HEK293 (cell line): ENCODE measurements around the gene DNAJB1.

Experiments
- CTCF ChIA-PET: fragments of 350-600 bp; formaldehyde crosslinking; extraction: SDS; loops from one replicate; lab custom pipeline; 2021; ENCODE audit warnings: antibody characterized with exemption; lab: Yijun Ruan, JAX
- POLR2A ChIA-PET: fragments of 300-600 bp; formaldehyde crosslinking; extraction: SDS; loops from one replicate; lab custom pipeline; 2020; ENCODE audit warnings: antibody characterized with exemption, inconsistent platforms; lab: Yijun Ruan, JAX
- H3K27ac ChIP-seq: fragments of 200-500 bp; sonication (Bioruptor generic); 2 replicates; pipeline ENCODE4 v1.5.1; 2014; ENCODE audit warnings: low read depth, low read length, control low read depth, inconsistent platforms; ENCODE audit errors: extremely low read depth
- H3K36me3 ChIP-seq, 2 experiments: fragments of 200-500 bp in 1 of 2; sonication (Bioruptor generic) in 1 of 2; 1 replicate in 1 of 2; 2 replicates in 1 of 2; pipeline ENCODE4 v1.5.1; 2014 to 2017; ENCODE audit warnings: inconsistent platforms in 2 of 2, low read length in 2 of 2; ENCODE audit not compliant: control insufficient read depth in 2 of 2, insufficient read depth in 1 of 2
- H3K4me1 ChIP-seq: fragments of 200-500 bp; sonication (Bioruptor generic); 2 replicates; pipeline ENCODE4 v1.5.1; 2014; ENCODE audit warnings: mild to moderate bottlenecking, low read length, inconsistent platforms; ENCODE audit not compliant: control insufficient read depth, insufficient read depth
- H3K4me3 ChIP-seq: 2 replicates; pipeline ENCODE4 v1.5.1; 2011; ENCODE audit warnings: low read depth, mild to moderate bottlenecking, control low read depth, low read length, moderate library complexity
- H3K9me3 ChIP-seq: fragments of 200-500 bp; sonication (Bioruptor generic); 2 replicates; pipeline ENCODE4 v1.5.1; 2014; ENCODE audit warnings: low read depth, low read length, inconsistent platforms; ENCODE audit not compliant: control insufficient read depth, insufficient read depth
- CTCF ChIP-seq: fragments of 450-650 bp; formaldehyde crosslinking; IDR thresholded peaks from 2 replicates; pipeline ENCODE4 v1.5.1; 2016; ENCODE audit warnings: missing biosample characterization, missing genetic modification characterization
- EGR2 ChIP-seq: fragments of 450-650 bp; formaldehyde crosslinking; IDR thresholded peaks from 2 replicates; pipeline ENCODE4 v1.5.1; 2016; ENCODE audit warnings: low read depth, missing biosample characterization, missing genetic modification characterization
- FEZF1 ChIP-seq: fragments of 450-650 bp; formaldehyde crosslinking; IDR thresholded peaks from 2 replicates; pipeline ENCODE4 v1.5.1; 2016; ENCODE audit warnings: missing biosample characterization, missing genetic modification characterization
- GLIS2 ChIP-seq: fragments of 450-650 bp; formaldehyde crosslinking; IDR thresholded peaks from 2 replicates; pipeline ENCODE4 v1.5.1; 2016; ENCODE audit warnings: missing biosample characterization, missing genetic modification characterization
- KLF8 ChIP-seq: fragments of 450-650 bp; formaldehyde crosslinking; IDR thresholded peaks from 2 replicates; pipeline ENCODE4 v1.5.1; 2016; ENCODE audit warnings: missing biosample characterization, missing genetic modification characterization
- OSR2 ChIP-seq: fragments of 450-650 bp; formaldehyde crosslinking; IDR thresholded peaks from 2 replicates; pipeline ENCODE4 v1.5.1; 2016; ENCODE audit warnings: missing biosample characterization, missing genetic modification characterization
- PATZ1 ChIP-seq: fragments of 450-650 bp; formaldehyde crosslinking; IDR thresholded peaks from 2 replicates; pipeline ENCODE4 v1.5.1; 2016; ENCODE audit warnings: missing biosample characterization, missing genetic modification characterization
- SCRT1 ChIP-seq: fragments of 450-650 bp; formaldehyde crosslinking; IDR thresholded peaks from 2 replicates; pipeline ENCODE4 v1.5.1; 2016; ENCODE audit warnings: missing biosample characterization, missing genetic modification characterization, borderline replicate concordance
- SP2 ChIP-seq: fragments of 450-650 bp; formaldehyde crosslinking; IDR thresholded peaks from 2 replicates; pipeline ENCODE4 v1.5.1; 2016; ENCODE audit warnings: missing biosample characterization, missing genetic modification characterization
- TSHZ1 ChIP-seq: fragments of 450-650 bp; formaldehyde crosslinking; IDR thresholded peaks from 2 replicates; pipeline ENCODE4 v1.5.1; 2016; ENCODE audit warnings: missing biosample characterization, missing genetic modification characterization, borderline replicate concordance
- ZBTB10 ChIP-seq: fragments of 450-650 bp; formaldehyde crosslinking; IDR thresholded peaks from 2 replicates; pipeline ENCODE4 v1.5.1; 2016; ENCODE audit warnings: missing biosample characterization, missing genetic modification characterization
- ZBTB20 ChIP-seq: fragments of 450-650 bp; formaldehyde crosslinking; IDR thresholded peaks from 2 replicates; pipeline ENCODE4 v1.5.1; 2016; ENCODE audit warnings: missing biosample characterization, missing genetic modification characterization
- ZNF112 ChIP-seq: fragments of 450-650 bp; formaldehyde crosslinking; IDR thresholded peaks from 2 replicates; pipeline ENCODE4 v1.5.0; 2017; ENCODE audit warnings: missing biosample characterization, missing genetic modification characterization
- ZNF2 ChIP-seq: fragments of 450-650 bp; formaldehyde crosslinking; IDR thresholded peaks from 2 replicates; pipeline ENCODE4 v1.5.1; 2016; ENCODE audit warnings: missing biosample characterization, missing genetic modification characterization
- ZNF214 ChIP-seq: fragments of 450-650 bp; formaldehyde crosslinking; IDR thresholded peaks from 2 replicates; pipeline ENCODE4 v1.5.1; 2017; ENCODE audit warnings: missing biosample characterization, mild to moderate bottlenecking, missing genetic modification characterization, borderline replicate concordance
- ZNF23 ChIP-seq: fragments of 450-650 bp; formaldehyde crosslinking; IDR thresholded peaks from 2 replicates; pipeline ENCODE4 v1.5.1; 2016; ENCODE audit warnings: missing biosample characterization, missing genetic modification characterization, borderline replicate concordance
- ZNF423 ChIP-seq: fragments of 450-650 bp; formaldehyde crosslinking; IDR thresholded peaks from 2 replicates; pipeline ENCODE4 v1.5.1; 2016; ENCODE audit warnings: missing biosample characterization, missing genetic modification characterization
- ZNF548 ChIP-seq: fragments of 450-650 bp; formaldehyde crosslinking; IDR thresholded peaks from 2 replicates; pipeline ENCODE4 v1.5.1; 2016; ENCODE audit warnings: missing biosample characterization, missing genetic modification characterization
- ZNF571 ChIP-seq: fragments of 450-650 bp; formaldehyde crosslinking; IDR thresholded peaks from 2 replicates; pipeline ENCODE4 v1.5.0; 2017; ENCODE audit warnings: missing biosample characterization, missing genetic modification characterization
- ZNF747 ChIP-seq: fragments of 450-650 bp; formaldehyde crosslinking; IDR thresholded peaks from 2 replicates; pipeline ENCODE4 v1.5.1; 2016; ENCODE audit warnings: missing biosample characterization, missing genetic modification characterization
- ZNF76 ChIP-seq: fragments of 450-650 bp; formaldehyde crosslinking; IDR thresholded peaks from 2 replicates; pipeline ENCODE4; 2016; ENCODE audit warnings: low read depth, missing biosample characterization, missing genetic modification characterization, borderline replicate concordance
- ZXDB ChIP-seq: fragments of 450-650 bp; formaldehyde crosslinking; IDR thresholded peaks from 2 replicates; pipeline ENCODE4 v1.5.1; 2016; ENCODE audit warnings: missing biosample characterization, missing genetic modification characterization
- TF ChIP-seq, protein P1 (sequence below): fragments of 450-650 bp; formaldehyde crosslinking; IDR thresholded peaks from 2 replicates; pipeline ENCODE4 v1.5.1; 2017; ENCODE audit warnings: missing biosample characterization, mild to moderate bottlenecking, missing genetic modification characterization, moderate library complexity

The DNAJB1 gene

GRCh38 chr19:14472202-14472938 is 45.8 kb downstream of the DNAJB1 start (continued):
- TF ChIP-seq ZBTB10 (peak; percentile 34; the same call in 1 of the 2 replicates), ZNF112 (tag by site-specific recombination) (no peak), SP2 (tag by site-specific recombination) (no peak), FEZF1 (tag by site-specific recombination) (no peak), ZNF423 (tag by site-specific recombination) (peak; percentile 75), ZNF2 (tag by site-specific recombination) (peak; percentile 70; the same call in 1 of the 2 replicates), OSR2 (tag by site-specific recombination) (no peak), ZNF76 (no peak), ZBTB20 (tag by site-specific recombination) (no peak), SCRT1 (no peak), GLIS2 (tag by site-specific recombination) (peak; percentile 84), ZNF23 (no peak), ZXDB (tag by site-specific recombination) (0 out of 2 replicates have a peak, but pooled peaks have one; percentile 15), EGR2 (tag by site-specific recombination) (0 out of 2 replicates have a peak, but pooled peaks have one; percentile 53), ZNF571 (no peak)
- TF ChIP-seq, all 188 proteins: peak for 15

GRCh38 chr19:14471436-14472187 is 46.6 kb downstream of the DNAJB1 start:
- Histone ChIP-seq H3K4me3 (no peak overlapping the region), H3K27ac (no peak overlapping the region), H3K9me3 (no peaks in the 10 kb centered on the region), H3K4me1 (no peaks in the 10 kb centered on the region; the same call in 1 of the 2 replicates), H3K36me3 (peaks cover 3 to 39% of the 10 kb centered on the region in 2 experiments; a peak in 2 of 3 replicates)
- ChIA-PET CTCF (interaction anchor here (0.6 to 2.0 kb wide), 13 partner anchors 9 to 335 kb away, joined by 3 to 12 read pairs (median 4); partner anchors contain the start of genes ASF1B and GIPC1), POLR2A (interaction anchor here (0.6 to 2.3 kb wide), 3 partner anchors 335 to 520 kb away, joined by 3 to 8 read pairs (median 6); partner anchors contain the start of genes ASF1B and C19orf67)
- no peak for TF ChIP-seq TSHZ1 (tag by site-specific recombination)
- TF ChIP-seq EGR2 (tag by site-specific recombination): peak; percentile 82
- peak; percentile 71 for TF ChIP-seq PATZ1 (tag by site-specific recombination)
- no peak for TF ChIP-seq ZNF548 (tag by site-specific recombination)
- TF ChIP-seq, protein P1, sequence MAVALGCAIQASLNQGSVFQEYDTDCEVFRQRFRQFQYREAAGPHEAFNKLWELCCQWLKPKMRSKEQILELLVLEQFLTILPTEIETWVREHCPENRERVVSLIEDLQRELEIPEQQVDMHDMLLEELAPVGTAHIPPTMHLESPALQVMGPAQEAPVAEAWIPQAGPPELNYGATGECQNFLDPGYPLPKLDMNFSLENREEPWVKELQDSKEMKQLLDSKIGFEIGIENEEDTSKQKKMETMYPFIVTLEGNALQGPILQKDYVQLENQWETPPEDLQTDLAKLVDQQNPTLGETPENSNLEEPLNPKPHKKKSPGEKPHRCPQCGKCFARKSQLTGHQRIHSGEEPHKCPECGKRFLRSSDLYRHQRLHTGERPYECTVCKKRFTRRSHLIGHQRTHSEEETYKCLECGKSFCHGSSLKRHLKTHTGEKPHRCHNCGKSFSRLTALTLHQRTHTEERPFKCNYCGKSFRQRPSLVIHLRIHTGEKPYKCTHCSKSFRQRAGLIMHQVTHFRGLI (tag by site-specific recombination): no peak
- no peak for TF ChIP-seq ZNF214 (tag by site-specific recombination)
- peak; percentile 52 for TF ChIP-seq KLF8 (tag by site-specific recombination)
- no peak for TF ChIP-seq CTCF
- no peak for TF ChIP-seq ZNF747 (tag by site-specific recombination)
